NCI-H524 treated with DMSO at 0.1 percent for 48 hours (cell line): ENCODE measurements around the gene EML3.
"Not testable (repeated sequence)": the region's sequence is repeated elsewhere in the genome, so short reads cannot be mapped to it uniquely, and the experiment has no call there.

ENCODE experiments used
- DNase-seq: peaks from one replicate; lab custom pipeline; 2025; lab: John Stamatoyannopoulos, UW

EML3 gene, protein sequence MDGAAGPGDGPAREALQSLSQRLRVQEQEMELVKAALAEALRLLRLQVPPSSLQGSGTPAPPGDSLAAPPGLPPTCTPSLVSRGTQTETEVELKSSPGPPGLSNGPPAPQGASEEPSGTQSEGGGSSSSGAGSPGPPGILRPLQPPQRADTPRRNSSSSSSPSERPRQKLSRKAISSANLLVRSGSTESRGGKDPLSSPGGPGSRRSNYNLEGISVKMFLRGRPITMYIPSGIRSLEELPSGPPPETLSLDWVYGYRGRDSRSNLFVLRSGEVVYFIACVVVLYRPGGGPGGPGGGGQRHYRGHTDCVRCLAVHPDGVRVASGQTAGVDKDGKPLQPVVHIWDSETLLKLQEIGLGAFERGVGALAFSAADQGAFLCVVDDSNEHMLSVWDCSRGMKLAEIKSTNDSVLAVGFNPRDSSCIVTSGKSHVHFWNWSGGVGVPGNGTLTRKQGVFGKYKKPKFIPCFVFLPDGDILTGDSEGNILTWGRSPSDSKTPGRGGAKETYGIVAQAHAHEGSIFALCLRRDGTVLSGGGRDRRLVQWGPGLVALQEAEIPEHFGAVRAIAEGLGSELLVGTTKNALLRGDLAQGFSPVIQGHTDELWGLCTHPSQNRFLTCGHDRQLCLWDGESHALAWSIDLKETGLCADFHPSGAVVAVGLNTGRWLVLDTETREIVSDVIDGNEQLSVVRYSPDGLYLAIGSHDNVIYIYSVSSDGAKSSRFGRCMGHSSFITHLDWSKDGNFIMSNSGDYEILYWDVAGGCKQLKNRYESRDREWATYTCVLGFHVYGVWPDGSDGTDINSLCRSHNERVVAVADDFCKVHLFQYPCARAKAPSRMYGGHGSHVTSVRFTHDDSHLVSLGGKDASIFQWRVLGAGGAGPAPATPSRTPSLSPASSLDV

DNA sequence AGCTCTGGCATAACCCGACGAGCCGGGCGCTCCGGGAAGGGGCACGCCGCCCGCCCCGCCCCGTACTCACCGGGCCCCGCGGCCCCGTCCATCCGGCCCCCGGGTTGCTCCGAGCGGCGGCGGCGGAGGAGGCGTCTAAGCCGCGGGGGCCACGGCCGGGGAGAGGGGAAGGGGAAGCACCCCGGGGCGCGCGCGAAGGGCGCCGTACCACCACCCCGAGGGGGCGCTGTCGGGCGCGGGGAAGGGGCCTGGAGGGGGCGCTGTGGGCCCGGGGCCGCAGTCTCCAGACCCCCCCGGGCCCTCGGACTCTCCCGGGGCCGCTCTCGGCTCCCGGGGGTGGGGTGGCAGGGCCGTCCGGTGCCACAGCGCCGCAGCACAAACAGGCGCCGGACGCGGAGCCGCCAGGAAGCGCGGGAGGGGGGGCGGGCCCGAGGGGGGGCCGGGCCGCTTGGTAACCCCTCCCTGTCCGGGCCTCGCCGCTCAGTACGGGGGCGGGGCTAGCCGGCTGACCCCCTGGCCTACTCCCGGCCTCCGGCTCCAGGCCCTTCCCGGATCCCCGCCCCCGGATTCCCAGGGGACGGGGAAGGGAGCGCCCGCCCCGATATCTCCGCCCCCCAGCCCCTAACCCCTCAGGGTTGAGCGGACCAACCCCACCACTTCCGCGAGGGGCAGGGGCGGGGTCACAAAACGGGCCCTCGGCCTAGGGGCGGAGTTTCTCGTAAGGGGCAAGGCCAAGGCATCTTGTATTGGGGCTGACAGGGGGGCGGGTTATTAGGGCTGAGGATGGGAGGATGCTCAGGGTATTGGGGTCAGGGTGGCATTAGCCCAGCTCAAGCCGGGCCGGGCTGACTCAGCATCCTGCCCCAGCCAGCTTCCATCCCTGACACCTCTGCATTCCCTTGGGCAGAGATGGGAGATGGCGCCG is at the start of gene EML3, which contains the start of gene ROM1:
Gene EML3, minus strand, starts transcription at position 410 of the 925 bp plus-strand sequence. Its CDS starts 318 bp downstream, at position 92.
Gene ROM1, plus strand, starts transcription at position 892 of the 925 bp plus-strand sequence. Its CDS starts 25 bp downstream, at position 917.
- DNase-seq = no peak

DNA sequence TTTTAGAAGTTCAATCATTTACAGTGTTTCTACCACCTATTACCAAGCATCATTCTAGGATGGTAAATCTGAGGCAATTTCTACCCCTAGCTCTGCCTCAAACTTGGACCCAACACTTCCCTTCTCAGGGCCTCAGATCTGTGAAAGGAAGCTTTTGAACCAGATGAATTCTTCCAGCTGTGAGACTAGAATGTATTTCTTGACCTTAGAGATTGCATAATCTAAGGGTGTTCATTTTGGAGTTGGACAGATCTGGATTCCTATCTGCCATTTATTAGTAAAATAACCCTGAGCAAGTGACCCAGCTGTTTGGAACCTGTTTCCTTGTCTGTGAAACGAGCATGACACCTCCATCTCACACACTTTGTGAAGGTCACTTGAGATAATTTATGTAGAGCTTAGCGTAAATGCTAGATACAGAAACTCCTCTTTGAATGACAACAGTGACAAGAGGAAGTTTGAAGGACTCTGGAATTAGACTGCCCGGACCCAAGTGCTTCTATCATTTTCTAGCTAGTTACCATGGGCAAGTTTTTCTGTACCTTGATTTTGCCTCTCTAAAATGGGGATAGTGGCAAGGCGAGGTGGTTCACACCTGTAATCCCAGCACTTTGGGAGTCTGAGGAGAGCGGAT is 44.3 kb upstream of the EML3 start:
- DNase-seq = no peak

DNA sequence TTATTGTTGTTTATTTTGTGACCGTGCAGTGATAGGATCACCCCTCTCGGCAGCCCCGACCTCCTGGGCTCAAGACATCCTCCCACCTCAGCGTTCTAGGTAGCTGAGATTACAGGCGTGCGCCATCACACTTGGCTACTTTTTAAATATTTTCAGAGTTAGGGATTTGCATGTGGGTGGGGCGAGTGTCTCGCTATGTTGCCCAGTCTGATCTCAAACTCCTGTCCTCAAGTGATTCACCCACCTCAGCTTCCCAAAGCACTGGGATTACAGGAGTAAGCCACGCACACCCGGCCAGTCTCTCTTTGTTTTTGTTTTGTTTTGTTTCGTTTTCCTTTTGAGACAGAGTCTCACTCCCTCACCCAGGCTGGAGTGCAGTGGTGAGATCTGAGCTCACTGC is 41.7 kb upstream of the EML3 start:
- DNase-seq = no peak

DNA sequence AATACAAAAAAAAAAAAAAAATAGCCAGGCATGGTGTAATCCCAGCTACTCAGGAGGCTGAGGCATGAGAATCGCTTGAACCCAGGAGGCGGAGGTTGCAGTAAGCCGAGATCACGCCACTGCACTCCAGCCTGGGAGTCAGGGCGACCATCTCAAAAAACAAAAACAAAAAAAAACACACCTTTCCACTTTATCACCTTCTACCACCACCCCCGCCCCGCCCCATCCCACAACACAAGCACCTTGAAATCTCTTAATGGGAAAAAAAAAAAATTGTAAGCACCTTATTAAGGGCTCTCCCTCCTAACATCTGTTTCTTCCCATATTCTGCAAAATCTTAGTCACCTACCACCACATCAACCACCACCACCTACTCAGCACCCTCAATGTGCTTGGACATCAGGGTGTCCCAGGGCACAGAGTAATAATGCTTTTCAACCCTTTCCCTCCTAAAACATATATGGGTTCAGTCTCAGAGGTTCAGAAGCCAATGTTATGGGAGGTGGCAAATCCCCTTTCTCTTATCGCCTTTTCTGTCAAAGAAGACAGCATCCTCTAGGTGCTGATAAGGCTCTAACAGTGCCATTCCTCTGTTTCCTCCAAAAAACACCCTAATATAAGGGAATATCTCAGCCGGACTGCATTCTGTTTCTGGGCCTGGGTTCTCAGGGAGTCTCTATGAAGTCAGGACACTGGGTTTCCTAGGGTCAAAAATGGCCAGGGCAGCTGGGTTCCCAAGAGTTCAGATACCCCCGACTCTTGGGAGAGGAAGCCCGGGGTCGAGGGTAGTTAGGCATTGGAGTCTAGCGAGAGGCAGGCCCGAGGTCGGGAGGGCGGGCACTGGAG is 39.8 kb upstream of the EML3 start:
- DNase-seq = no peak

DNA sequence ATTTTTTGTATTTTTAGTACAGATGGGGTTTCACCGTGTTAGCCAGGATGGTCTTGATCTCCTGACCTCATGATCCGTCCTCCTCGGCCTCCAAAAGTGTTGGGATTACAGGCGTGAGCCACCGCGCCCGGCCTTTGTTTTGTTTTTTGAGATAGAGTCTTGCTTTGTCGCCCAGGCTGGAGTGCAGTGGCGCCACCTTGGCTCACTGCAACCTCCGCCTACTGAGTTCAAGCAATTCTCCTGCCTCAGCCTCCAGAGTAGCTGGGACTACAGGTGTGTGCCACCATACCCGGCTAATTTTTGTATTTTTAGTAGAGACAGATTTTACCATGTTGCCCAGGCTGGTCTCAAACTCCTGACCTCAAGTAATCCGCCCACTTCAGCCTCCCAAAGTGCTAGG is 37.7 kb upstream of the EML3 start:
- DNase-seq = not testable (repeated sequence)

DNA sequence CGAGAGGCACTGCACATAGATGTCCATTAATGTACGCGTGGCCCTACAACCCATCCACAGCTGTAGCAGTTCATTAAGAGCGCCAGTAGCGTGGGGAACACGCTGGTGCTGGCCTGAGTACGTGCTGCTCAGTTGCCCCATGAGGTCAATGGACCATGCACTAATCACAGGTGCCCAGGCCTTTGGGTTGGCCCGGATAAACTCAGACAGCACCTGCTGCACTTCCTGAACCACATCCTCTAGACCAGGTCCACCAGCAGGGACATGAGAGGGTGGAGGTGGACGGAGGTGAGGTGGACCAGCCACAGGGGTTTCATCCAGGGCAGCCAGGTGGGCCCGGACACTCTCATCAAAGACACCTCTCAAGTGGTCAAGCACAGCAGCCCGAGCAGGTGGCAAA is 36.9 kb upstream of the EML3 start:
- DNase-seq = no peak

DNA sequence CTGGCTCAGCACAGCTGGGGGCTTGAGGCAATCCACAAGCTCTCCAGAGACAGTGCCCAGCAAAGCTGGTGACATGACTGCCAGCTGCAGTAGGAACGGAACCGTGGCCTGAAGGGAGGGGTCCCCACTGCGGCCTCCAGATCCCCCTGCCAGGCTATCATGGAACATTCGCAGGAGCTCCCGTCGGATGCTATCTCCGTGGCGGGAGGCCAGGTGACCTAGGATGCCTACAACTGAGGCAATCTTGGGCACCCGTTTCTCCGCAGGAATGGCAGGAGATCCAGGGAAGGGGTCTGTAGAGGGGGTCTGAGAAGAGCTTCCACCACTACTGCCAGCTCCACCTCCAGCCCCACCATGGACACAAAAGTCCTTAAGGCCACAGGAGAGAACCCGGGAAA is 36.4 kb upstream of the EML3 start:
- DNase-seq = no peak

DNA sequence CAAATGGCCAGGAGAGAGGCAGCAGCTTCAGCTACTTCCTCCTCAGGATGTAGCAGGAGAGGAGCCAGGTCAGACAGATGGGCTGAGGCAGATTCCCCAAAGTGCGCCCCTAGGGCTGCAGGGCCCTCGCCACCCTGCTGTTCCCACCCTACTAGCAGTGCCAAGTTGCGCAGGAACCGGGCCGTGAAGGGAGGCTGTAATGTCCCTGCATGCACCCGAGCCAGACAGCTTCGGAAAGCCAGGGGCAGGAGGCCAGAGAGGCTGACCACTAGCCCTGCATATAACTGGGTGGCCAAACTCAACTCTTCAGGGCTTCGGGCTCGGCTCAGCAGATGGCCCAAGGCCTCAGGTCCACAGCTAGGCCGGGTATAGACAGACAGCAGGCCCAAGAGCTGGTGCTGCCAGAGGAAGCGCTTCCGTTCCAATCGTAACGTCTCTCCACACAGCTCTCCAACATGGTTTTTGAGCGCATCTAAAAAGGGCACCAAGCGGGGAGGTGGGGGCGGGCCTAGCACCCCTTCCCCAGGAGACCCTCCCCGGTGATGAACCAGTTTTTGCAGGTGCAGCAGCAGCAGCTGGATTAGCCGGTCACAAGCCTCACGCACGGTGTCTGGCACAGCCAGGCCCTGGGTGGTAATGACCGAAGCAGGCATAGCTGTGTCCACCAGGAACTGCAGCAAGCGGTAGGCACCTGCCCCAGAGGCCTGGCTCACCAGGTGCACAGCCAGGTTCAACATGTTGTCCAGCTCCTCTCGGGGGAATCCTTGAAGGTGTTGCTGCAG is 35.8 kb upstream of the EML3 start:
- DNase-seq = no peak

DNA sequence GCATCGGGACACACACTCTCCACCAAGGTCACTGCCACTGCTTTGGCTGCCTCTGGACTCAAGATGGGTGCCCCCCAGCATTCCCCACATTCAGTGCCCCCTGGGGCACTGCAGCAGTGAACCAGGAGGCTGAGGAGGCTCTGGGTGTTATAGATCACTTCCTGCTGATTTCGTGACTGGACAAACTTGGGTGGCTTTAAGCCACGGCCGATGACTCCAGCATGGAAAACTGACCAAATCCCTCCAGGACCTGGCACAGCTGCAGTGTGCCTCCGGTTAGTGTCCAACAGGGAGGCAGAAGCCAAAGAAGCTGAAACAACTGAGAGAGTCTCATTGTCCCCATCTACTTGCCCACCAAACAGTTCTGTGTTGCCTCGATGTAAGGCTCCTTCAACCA is 35.0 kb upstream of the EML3 start:
- no peak for DNase-seq

DNA sequence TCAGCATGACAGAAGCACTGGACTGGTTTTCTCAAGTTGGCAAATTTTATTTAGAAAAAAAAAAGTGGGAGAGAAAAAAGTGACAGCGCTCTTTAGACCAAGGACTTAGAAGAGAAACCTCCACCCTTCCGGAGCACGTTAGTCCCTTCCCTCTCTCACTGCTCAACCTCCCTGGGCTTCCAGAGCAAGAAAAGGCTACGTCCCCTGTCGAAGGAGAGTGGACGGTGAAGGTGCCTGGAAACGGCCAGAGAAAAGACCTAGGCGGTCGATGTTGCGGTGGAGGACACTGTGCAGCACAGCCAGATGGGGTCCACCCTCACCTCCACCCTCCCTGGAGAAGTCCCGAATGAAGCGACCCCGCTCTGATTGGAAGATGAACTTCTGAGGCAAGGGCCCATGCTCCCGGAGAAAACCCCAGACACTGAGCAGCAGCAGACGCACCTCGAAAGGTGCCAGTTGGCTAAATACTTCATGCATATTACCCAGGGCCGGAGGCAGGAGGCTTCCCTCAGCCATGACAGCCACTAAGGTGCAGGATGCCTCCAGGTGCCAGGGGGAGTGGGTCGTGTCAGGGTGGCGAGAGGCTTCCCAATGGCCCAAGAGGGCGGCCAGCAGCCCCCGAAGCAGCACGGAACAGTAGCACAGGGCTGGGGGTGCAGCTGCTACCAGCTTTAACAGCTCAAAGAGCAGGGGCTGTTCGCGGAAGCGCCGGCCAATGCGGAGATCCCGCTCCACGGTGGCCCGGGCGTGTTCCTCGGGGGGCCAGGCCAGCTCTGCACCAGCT is 34.4 kb upstream of the EML3 start:
- DNase-seq = no peak

DNA sequence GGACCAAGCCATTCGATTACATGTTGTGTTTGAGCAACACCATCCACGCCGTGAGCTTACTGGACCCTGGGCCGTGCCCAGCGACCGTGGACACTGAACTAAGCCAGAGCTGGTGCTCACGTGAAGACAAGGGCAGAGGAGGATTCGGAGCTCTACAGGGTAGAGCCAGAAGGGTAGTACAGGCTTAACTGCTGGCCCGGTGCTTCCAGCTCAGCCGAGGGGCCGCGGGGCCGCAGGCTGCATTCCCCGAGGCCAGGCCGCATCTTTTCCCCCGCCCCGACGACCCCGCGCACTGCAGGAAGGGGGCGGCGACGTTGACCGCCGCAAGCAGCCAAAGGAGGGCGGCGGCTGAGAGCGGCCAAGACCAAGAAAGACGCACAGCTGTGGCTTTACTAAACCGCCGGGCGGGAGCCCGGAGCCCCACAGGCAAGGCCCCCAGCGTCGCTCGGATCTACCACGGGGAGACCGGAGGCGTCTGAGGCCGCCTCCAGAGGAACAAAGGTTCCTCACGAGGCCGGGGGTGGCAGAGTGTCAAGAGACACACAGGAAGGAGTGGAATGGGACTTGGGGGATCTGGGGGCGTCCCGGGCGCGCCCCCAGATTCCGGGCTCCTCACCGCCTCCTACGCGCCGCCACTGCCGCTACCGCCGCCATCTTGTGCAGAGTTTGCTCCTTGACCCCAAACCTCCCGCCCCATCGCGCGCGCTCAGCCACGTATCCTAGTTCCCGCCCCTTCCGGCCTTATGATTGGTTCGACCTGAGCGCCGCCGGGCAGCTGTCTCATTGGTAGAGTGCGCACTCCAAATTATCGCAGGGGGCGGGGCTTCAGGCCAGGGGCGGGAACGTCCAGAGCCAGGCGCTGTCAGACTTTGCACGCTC is 33.6 kb upstream of the EML3 start, which contains the start of gene GANAB:
Gene GANAB, minus strand, starts transcription at position 668 of the 879 bp plus-strand sequence. Its CDS starts 14 bp downstream, at position 654.
- DNase-seq = peak; percentile 88

DNA sequence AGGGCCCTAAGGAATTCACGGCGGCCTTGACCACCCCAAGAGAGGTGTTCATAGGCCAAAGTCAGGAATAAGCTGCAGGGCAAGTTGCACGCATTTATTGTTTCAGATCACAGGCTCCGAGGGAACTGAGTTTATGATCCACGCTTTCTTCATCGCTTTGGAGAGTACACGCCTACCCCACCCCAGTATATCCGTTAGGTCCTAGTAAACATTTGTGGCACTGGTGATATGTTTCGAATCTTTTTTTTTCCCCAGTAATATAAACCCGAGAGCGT is 33.0 kb upstream of the EML3 start:
- DNase-seq = no peak

DNA sequence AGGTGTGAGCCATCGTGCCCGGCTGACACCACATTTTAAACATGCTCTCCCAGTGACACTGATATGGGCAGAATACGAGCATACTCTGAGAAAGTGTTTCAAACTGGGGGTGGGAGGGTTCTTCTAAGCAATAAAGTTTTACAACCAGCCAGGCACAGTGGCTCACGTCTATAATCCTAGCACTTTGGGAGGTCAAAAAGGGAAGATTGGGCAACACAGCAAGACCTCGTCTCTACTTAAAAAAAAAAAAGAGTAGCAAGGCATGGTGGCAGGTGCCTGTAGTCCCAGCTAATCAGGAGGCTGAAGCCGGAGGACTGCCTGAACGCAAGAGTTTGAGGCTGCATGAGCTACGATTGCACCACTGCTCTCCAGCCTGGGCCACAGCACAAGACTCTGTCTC is 31.6 kb upstream of the EML3 start:
- no peak for DNase-seq

DNA sequence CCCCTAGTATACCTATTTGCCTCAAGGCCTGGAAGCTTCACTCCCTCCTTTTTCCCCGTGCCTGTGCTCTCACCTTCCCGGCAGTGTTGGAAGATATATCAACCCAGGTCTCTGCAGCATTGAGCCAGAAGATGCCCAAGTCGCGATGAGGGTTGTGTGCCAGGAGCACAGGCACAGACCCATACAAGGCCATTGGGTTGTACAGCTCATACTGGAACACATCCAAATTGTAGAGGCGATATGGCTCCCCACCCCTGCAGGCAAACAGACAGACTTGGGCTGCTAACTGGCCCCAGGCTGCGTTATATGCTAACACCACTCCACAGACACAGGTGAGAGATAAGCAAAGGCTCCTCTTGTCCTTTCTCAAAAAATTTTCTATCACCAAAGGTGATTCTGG is 19.9 kb upstream of the EML3 start:
- no peak for DNase-seq

DNA sequence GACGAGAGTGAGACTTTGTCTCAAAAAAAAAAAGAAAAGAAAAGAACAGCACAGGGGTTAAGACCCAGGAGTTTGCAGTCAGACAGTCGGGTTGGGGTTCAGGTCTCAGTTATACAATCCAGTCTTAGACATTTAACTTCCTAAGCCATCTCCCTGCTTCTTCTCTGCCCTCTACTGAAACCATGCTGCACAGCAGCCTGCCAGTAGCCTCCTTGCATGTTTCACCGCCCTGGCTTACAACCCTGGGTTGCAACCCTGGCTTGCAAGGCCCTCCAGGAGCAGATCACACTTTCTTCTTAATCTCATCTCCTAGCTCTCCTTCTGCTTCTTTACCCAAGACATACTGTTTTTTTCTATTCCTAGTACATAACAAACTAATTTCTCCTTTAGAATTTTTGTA is 15.1 kb upstream of the EML3 start:
- DNase-seq = no peak

DNA sequence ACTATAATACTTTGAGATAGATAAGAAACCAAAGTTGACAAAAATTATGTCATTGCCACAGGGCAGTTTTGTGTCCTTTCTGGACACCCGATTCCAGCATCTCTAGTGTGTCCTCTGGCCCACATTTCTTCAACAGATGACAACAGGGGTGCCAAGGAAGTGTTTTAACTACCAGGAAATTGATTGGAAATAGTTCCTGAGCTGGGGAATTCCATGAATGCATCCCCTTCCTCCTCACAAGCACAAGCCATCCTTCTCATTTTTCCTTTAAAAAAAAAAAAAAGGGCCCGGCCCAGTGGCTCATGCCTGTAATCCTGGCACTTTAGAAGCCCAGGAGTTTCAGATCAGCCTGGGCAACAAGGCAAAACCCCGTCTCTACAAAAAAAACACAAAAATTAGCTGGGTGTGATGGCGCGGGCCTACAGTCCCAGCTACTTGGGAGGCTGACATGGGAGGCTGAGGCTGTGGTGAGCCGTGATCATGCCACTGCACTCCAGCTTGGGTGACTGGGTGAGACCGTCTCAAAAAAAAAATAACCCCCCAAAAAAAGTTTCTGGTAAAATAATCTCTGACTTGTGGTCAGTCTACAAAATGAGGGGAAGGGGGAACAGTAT is 10.0 kb upstream of the EML3 start:
- DNase-seq = no peak
